ENCODE measurements around the gene ADAMTS12. TPM values are rescaled to one million over a fixed set of nuclear protein-coding genes. Genes with fewer than 3 reads are reported as not detected.

ADAMTS12 gene
- total RNA-seq, 1 donor from 2014 or later: 32.9 TPM

DNA sequence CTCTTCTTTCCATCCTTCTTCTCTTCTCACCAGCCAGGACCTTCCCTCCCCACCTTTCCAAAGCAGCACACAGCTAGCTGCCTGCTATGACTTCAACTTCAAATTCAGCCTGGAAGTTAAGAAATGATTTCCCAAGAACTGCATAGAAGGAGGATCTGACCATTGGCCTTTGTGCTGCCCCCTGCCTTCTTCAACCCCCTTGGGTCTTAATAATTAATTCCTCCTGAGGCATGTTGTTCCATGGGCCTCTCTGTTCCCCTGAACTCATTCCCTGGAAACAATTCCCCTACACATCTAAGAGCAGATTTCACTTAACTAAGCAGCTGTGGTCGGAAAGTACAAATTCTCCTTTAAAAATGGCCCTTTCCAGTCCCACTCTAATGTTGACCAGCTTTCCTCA lies 62.4 kb downstream of the ADAMTS12 start:
- Mint-ChIP-seq H3K27ac (ENCODE audit: unreplicated experiment) (no peak overlapping the region), H3K4me1 (ENCODE audit: low read depth) (peaks cover 58% of the 10 kb centered on the region), H3K4me3 (ENCODE audit: unreplicated experiment) (no peak overlapping the region), H3K36me3 (ENCODE audit: low read depth) (no peaks in the 10 kb centered on the region), H3K27me3 (ENCODE audit: low read depth) (no peaks in the 10 kb centered on the region), H3K9me3 (ENCODE audit: low read depth) (peaks cover 3% of the 10 kb centered on the region)
- no peak for DNase-seq (ENCODE audit: low spot score)
- TF ChIP-seq, protein P1, sequence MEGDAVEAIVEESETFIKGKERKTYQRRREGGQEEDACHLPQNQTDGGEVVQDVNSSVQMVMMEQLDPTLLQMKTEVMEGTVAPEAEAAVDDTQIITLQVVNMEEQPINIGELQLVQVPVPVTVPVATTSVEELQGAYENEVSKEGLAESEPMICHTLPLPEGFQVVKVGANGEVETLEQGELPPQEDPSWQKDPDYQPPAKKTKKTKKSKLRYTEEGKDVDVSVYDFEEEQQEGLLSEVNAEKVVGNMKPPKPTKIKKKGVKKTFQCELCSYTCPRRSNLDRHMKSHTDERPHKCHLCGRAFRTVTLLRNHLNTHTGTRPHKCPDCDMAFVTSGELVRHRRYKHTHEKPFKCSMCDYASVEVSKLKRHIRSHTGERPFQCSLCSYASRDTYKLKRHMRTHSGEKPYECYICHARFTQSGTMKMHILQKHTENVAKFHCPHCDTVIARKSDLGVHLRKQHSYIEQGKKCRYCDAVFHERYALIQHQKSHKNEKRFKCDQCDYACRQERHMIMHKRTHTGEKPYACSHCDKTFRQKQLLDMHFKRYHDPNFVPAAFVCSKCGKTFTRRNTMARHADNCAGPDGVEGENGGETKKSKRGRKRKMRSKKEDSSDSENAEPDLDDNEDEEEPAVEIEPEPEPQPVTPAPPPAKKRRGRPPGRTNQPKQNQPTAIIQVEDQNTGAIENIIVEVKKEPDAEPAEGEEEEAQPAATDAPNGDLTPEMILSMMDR (IDR thresholded peaks at IDR 0.05): no peak

DNA sequence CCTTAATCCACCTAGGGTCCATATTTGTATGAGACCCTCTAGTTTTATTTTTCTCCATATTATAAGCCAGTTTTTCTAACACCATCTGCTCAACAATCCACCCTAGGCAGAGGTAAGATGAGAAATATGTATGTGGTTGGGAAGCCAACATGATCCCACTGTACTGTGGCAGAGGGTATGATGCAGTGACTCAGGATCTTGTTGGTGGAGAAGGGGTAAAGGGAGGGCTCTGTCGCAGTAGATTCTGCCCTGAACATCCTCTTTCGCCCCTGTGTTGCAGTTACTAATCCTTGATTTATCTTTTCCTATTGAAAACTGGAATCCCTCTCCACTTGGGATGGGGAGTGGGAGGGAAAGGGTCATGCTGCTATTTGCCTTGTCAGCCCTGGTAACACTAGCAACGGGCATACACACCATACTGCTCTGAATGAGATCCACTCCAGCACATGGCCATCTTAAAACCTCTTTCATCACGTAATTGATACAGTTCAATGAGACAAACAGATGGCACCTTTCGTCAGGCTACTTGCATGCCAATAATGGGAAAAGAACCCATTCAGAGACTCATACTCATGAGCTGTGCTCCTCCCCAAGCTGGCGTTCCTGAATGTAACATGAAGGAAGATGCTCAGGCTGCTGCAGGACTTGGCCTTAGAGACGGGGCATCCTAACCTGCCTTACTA lies 63.0 kb downstream of the ADAMTS12 start:
- TF ChIP-seq, protein P1 (IDR thresholded peaks at IDR 0.05): no peak
- Mint-ChIP-seq H3K4me1 (ENCODE audit: low read depth) (peaks cover 58% of the 10 kb centered on the region), H3K27ac (ENCODE audit: unreplicated experiment) (peak overlapping the region; percentile 59), H3K36me3 (ENCODE audit: low read depth) (no peaks in the 10 kb centered on the region), H3K27me3 (ENCODE audit: low read depth) (no peaks in the 10 kb centered on the region), H3K9me3 (ENCODE audit: low read depth) (peaks cover 3% of the 10 kb centered on the region), H3K4me3 (ENCODE audit: unreplicated experiment) (no peak overlapping the region)
- DNase-seq (ENCODE audit: low spot score): no peak

DNA sequence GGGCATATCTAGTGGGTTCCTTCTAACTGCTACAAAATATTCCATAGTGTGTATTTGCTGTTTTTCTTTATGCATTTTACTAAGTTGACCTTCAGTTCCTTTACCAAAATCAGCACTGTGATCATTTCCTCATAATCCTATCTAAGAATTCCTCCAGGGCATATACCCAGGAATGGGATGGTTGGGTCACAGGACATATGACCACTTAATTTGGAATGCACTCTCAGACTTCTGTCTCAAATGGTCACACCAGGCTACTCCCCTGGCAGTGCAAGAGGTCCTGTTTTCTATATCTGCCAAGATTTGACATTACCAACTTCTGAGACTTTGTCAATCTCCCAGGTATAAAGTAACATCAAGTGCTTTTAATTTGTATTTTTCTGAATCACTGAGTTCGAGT lies 63.9 kb downstream of the ADAMTS12 start:
- Mint-ChIP-seq H3K4me3 (ENCODE audit: unreplicated experiment) (no peak overlapping the region), H3K27me3 (ENCODE audit: low read depth) (no peaks in the 10 kb centered on the region), H3K4me1 (ENCODE audit: low read depth) (peaks cover 55% of the 10 kb centered on the region), H3K27ac (ENCODE audit: unreplicated experiment) (peak overlapping the region; percentile 29), H3K36me3 (ENCODE audit: low read depth) (no peaks in the 10 kb centered on the region), H3K9me3 (ENCODE audit: low read depth) (no peaks in the 10 kb centered on the region)
- TF ChIP-seq, protein P1 (IDR thresholded peaks at IDR 0.05): no peak
- no peak for DNase-seq (ENCODE audit: low spot score)

DNA sequence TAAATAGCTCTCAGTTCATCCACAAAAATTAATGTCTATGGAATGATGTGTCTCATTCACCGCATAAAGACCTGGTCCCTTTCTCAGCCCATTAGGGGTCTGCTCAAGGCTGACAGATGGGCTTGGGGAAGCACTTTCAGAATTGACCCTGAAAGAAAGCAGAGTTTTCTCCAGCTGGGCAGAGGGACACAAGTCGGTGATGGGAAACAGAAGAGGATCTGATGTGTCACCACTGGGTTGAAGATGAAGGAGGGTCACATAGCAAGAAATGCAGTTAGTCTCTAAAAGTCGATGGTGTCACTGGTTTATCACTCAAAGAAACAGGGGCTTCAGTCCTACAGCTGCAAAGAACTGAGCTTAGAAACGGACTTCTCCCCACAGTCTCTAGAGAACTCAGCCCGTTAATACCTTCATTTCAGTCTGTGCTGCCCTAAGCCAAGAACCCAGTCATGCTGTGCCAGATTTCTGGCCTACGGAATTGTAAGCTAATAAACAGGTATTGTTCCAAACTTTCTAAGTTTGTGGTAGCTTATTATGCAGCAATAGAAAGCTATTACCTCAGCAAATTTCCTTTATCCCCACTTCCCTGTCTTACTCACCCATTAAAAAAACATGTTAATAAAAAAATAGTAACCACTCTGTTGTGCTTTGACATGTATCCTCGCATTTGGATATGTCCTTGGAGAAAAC lies 64.6 kb downstream of the ADAMTS12 start:
- no peaks in the 10 kb centered on the region for H3K36me3 Mint-ChIP-seq (ENCODE audit: low read depth)
- DNase-seq (ENCODE audit: low spot score): no peak
- H3K27ac Mint-ChIP-seq (ENCODE audit: unreplicated experiment): peak overlapping the region; percentile 61
- TF ChIP-seq, protein P1 (IDR thresholded peaks at IDR 0.05): no peak
- no peak overlapping the region for H3K4me3 Mint-ChIP-seq (ENCODE audit: unreplicated experiment)
- H3K4me1 Mint-ChIP-seq (ENCODE audit: low read depth): peaks cover 49% of the 10 kb centered on the region
- H3K27me3 Mint-ChIP-seq (ENCODE audit: low read depth): no peaks in the 10 kb centered on the region
- no peaks in the 10 kb centered on the region for H3K9me3 Mint-ChIP-seq (ENCODE audit: low read depth)

DNA sequence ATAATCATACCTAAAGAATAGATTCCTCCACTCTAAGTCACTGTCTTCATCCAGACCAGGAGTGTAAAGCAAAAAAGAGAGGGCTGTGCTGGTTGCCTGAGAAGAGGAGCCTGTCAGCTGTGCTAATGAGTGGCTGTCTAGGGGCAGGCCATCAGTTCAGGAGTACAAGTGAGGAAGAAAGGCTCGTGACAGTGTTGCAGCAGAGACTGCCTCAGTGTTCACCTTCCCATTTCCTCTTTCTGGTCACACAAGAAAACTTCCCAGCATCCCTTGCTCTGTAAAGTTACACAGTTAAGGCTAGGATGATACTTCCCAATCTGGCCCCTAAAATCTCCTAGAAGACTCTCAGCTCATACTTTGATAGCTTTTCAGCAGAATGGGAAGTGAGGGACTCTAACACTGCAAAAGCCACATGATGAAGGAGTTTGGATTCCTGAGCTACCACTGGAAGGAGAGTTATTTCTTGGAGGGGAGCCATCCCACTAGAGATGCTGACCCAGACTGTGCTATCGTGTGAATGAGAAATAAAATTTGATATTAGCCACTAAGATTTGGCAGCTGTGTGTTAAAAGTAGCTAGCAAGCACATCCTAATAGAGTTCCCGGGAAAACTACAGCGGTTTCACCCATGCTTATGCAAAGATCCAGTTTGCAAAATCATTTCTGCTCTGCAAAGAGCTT lies 67.1 kb downstream of the ADAMTS12 start:
- DNase-seq (ENCODE audit: low spot score): no peak
- H3K27me3 Mint-ChIP-seq (ENCODE audit: low read depth): no peaks in the 10 kb centered on the region
- H3K36me3 Mint-ChIP-seq (ENCODE audit: low read depth): no peaks in the 10 kb centered on the region
- no peak overlapping the region for H3K4me3 Mint-ChIP-seq (ENCODE audit: unreplicated experiment)
- TF ChIP-seq, protein P1 (IDR thresholded peaks at IDR 0.05): no peak
- peak overlapping the region; percentile 76 for H3K27ac Mint-ChIP-seq (ENCODE audit: unreplicated experiment)
- H3K4me1 Mint-ChIP-seq (ENCODE audit: low read depth): peaks cover 49% of the 10 kb centered on the region
- no peaks in the 10 kb centered on the region for H3K9me3 Mint-ChIP-seq (ENCODE audit: low read depth)

Data from chondrocyte (in vitro differentiated cells).